GM23248 (cell line): ENCODE data around the gene HSPG2.

Source experiments
- EZH2 ChIP-seq: fragments of 200-600 bp; sonication (generic); IDR thresholded peaks from 2 replicates; pipeline ENCODE4 v1.6.1; 2018; ENCODE audit warnings: antibody characterized with exemption, mild to moderate bottlenecking; ENCODE audit not compliant: insufficient read depth, poor library complexity, severe bottlenecking
- EZH2phosphoT487 ChIP-seq: fragments of 200-600 bp; sonication (generic); IDR thresholded peaks from 2 replicates; pipeline ENCODE4 v1.6.1; 2018; ENCODE audit warnings: antibody characterized with exemption, moderate library complexity, mild to moderate bottlenecking, low read depth; ENCODE audit not compliant: insufficient read depth

- TF ChIP-seq EZH2phosphoT487 (no peak), EZH2 (no peak)
Observed at GRCh38 chr1:21941370-21941769, 4.3 kb upstream of the HSPG2 start.
